GM12801 (cell line): Measurements from ENCODE around the gene VEGFA.

Source experiments
- CTCF ChIP-seq: IDR thresholded peaks from one replicate; pipeline ENCODE4 v1.5.1; 2011; ENCODE audit warnings: control low read depth; ENCODE audit not compliant: insufficient read length; ENCODE audit errors: extremely low read depth

VEGFA gene

GRCh38 chr6:43771858-43772680, 2.1 kb downstream of the VEGFA start:
- TF ChIP-seq CTCF, result no peak

- TF ChIP-seq CTCF, result no peak
These were observed 2.7 kb downstream of the VEGFA start for GRCh38 chr6:43772681-43773049.

- TF ChIP-seq CTCF, result no peak
These were observed 3.3 kb downstream of the VEGFA start for GRCh38 chr6:43773050-43773979.

- TF ChIP-seq CTCF, result no peak
These were observed 4.2 kb downstream of the VEGFA start for GRCh38 chr6:43773980-43774775.

- TF ChIP-seq CTCF, result no peak
These were observed 4.9 kb downstream of the VEGFA start for GRCh38 chr6:43774776-43775534.

GRCh38 chr6:43775535-43775885, 5.5 kb downstream of the VEGFA start:
- TF ChIP-seq CTCF, result no peak
